Trophoblast cell (in vitro differentiated cells and primary cell): ENCODE measurements around the gene TMEM52B.
"Not testable (repeated sequence)": the region's sequence is repeated elsewhere in the genome, so short reads cannot be mapped to it uniquely, and the experiment has no call there.

ENCODE experiments used
- DNase-seq, 2 donors: peaks; one replicate each; pipeline ENCODE4 v3.0.0-alpha.2; 2016
- H2AFZ ChIP-seq: 2 replicates; pipeline ENCODE4 v1.6.1; 2013; ENCODE audit warnings: low read length, moderate library complexity, mild to moderate bottlenecking; ENCODE audit not compliant: insufficient read depth, poor library complexity
- H2AK5ac ChIP-seq: 2 replicates; pipeline ENCODE4 v1.6.1; 2013; ENCODE audit warnings: mild to moderate bottlenecking, low read length
- H2BK120ac ChIP-seq: 2 replicates; pipeline ENCODE4 v1.6.1; 2013; ENCODE audit warnings: low read length, mild to moderate bottlenecking, moderate library complexity; ENCODE audit not compliant: insufficient read depth, poor library complexity
- H2BK12ac ChIP-seq: 2 replicates; pipeline ENCODE4 v1.6.1; 2013; ENCODE audit warnings: mild to moderate bottlenecking, low read length, moderate library complexity
- H2BK5ac ChIP-seq: 2 replicates; pipeline ENCODE4 v1.6.1; 2013; ENCODE audit warnings: low read length, low read depth, moderate library complexity, mild to moderate bottlenecking; ENCODE audit not compliant: poor library complexity
- H3K14ac ChIP-seq: 2 replicates; pipeline ENCODE4 v1.6.1; 2013; ENCODE audit warnings: mild to moderate bottlenecking, low read length
- H3K18ac ChIP-seq: 2 replicates; pipeline ENCODE4 v1.6.1; 2013; ENCODE audit warnings: mild to moderate bottlenecking, low read length
- H3K23ac ChIP-seq: 2 replicates; pipeline ENCODE4 v1.6.1; 2013; ENCODE audit warnings: low read length
- H3K27ac ChIP-seq: 2 replicates; pipeline ENCODE4 v1.5.1; 2013; ENCODE audit warnings: low read depth, mild to moderate bottlenecking, inconsistent platforms, low read length, moderate library complexity
- H3K27me3 ChIP-seq: 2 replicates; pipeline ENCODE4 v1.6.1; 2013; ENCODE audit warnings: inconsistent platforms, mild to moderate bottlenecking, low read length, moderate library complexity; ENCODE audit not compliant: insufficient read depth
- H3K36me3 ChIP-seq, 2 experiments: 1 replicate in 1 of 2; 2 replicates in 1 of 2; pipeline ENCODE4 v1.6.1; 2013; ENCODE audit warnings: low read length in 2 of 2, mild to moderate bottlenecking in 2 of 2, moderate library complexity in 1 of 2; ENCODE audit not compliant: insufficient read depth in 2 of 2, control insufficient read depth in 1 of 2
- H3K4ac ChIP-seq: 2 replicates; pipeline ENCODE4 v1.6.1; 2013; ENCODE audit warnings: low read depth, mild to moderate bottlenecking, low read length, moderate library complexity
- H3K4me1 ChIP-seq, 2 experiments: 1 replicate in 1 of 2; 2 replicates in 1 of 2; pipeline ENCODE4 v1.6.1; 2013; ENCODE audit warnings: low read length in 2 of 2, mild to moderate bottlenecking in 2 of 2, moderate library complexity in 1 of 2; ENCODE audit not compliant: insufficient read depth in 2 of 2, control insufficient read depth in 1 of 2
- H3K4me2 ChIP-seq: 2 replicates; pipeline ENCODE4 v1.6.1; 2013; ENCODE audit warnings: inconsistent platforms, mild to moderate bottlenecking, low read length, moderate library complexity
- H3K4me3 ChIP-seq: 2 replicates; pipeline ENCODE4 v1.5.1; 2013; ENCODE audit warnings: mild to moderate bottlenecking, low read depth, low read length, inconsistent platforms
- H3K79me1 ChIP-seq: one replicate; pipeline ENCODE4 v1.6.1; 2013; ENCODE audit warnings: low read length
- H3K79me2 ChIP-seq: 2 replicates; pipeline ENCODE4 v1.6.1; 2013; ENCODE audit warnings: low read length, mild to moderate bottlenecking; ENCODE audit not compliant: control insufficient read depth, insufficient read depth, poor library complexity
- H3K9ac ChIP-seq: 2 replicates; pipeline ENCODE4 v1.6.1; 2013; ENCODE audit warnings: mild to moderate bottlenecking, low read length
- H3K9me3 ChIP-seq: 2 replicates; pipeline ENCODE4 v1.6.1; 2013; ENCODE audit warnings: low read depth, mild to moderate bottlenecking, control low read depth, inconsistent platforms, low read length; ENCODE audit not compliant: insufficient read depth
- H4K12ac ChIP-seq: 2 replicates; pipeline ENCODE4 v1.6.1; 2013; ENCODE audit warnings: low read depth, mild to moderate bottlenecking, low read length, moderate library complexity
- H4K8ac ChIP-seq: 2 replicates; pipeline ENCODE4 v1.6.1; 2013; ENCODE audit warnings: low read depth, mild to moderate bottlenecking, low read length, moderate library complexity
- H4K91ac ChIP-seq: one replicate; pipeline ENCODE4 v1.6.1; 2013; ENCODE audit warnings: low read depth, mild to moderate bottlenecking, low read length, moderate library complexity
- WGBS: extraction: QIAGEN DNeasy Blood & Tissue Kit; methylation state at CpG from one replicate; pipeline ENCODE4 v1.1.7; 2013; ENCODE audit warnings: missing lambda C conversion rate; ENCODE audit not compliant: insufficient read length, insufficient coverage; ENCODE audit errors: extremely low coverage; 5-methylcytosine and 5-hydroxymethylcytosine counted together

TMEM52B gene

GRCh38 chr12:10214136-10214894, 35.5 kb downstream of the TMEM52B start:
- no peak overlapping the region for H3K18ac ChIP-seq
- DNase-seq = peak in 1 of 2 donors; percentile 71
- peaks cover 3% of the 10 kb centered on the region for H3K79me2 ChIP-seq
- WGBS = no CpG with 5 or more reads among the region's 10 CpGs
- no peak overlapping the region for H4K8ac ChIP-seq
- peaks cover 2 to 7% of the 10 kb centered on the region in 2 experiments for H3K4me1 ChIP-seq
- no peaks in the 10 kb centered on the region for H3K9me3 ChIP-seq
- H3K36me3 ChIP-seq = peaks cover 5 to 8% of the 10 kb centered on the region in 2 experiments
- no peak overlapping the region for H4K91ac ChIP-seq
- H2AFZ ChIP-seq = no peak overlapping the region
- H2BK120ac ChIP-seq = no peak overlapping the region
- H2AK5ac ChIP-seq = no peak overlapping the region
- H3K79me1 ChIP-seq = peaks cover 11% of the 10 kb centered on the region
- H3K14ac ChIP-seq = no peak overlapping the region
- no peak overlapping the region for H4K12ac ChIP-seq
- no peak overlapping the region for H3K4ac ChIP-seq
- peak overlapping the region; percentile 39 for H3K27ac ChIP-seq
- no peak overlapping the region for H2BK12ac ChIP-seq
- H3K9ac ChIP-seq = no peak overlapping the region
- H3K23ac ChIP-seq = no peak overlapping the region
- no peak overlapping the region for H3K4me3 ChIP-seq
- no peak overlapping the region for H2BK5ac ChIP-seq
- peak overlapping the region; percentile 81 for H3K4me2 ChIP-seq
- H3K27me3 ChIP-seq = no peaks in the 10 kb centered on the region

- Histone ChIP-seq H4K8ac (no peak overlapping the region), H4K91ac (no peak overlapping the region), H3K14ac (no peak overlapping the region), H3K9me3 (no peaks in the 10 kb centered on the region), H2BK12ac (no peak overlapping the region), H2BK120ac (no peak overlapping the region), H2AFZ (no peak overlapping the region), H2BK5ac (no peak overlapping the region), H3K27me3 (no peaks in the 10 kb centered on the region), H3K4me2 (peak overlapping the region; percentile 52), H3K4me1 (peaks cover 2 to 7% of the 10 kb centered on the region in 2 experiments), H3K23ac (no peak overlapping the region), H2AK5ac (no peak overlapping the region), H3K79me2 (peaks cover 3% of the 10 kb centered on the region), H3K36me3 (peaks cover 5 to 9% of the 10 kb centered on the region in 2 experiments), H3K4me3 (no peak overlapping the region), H3K4ac (no peak overlapping the region), H3K79me1 (peaks cover 11% of the 10 kb centered on the region), H3K18ac (no peak overlapping the region), H4K12ac (no peak overlapping the region), H3K27ac (no peak overlapping the region), H3K9ac (no peak overlapping the region)
- peak in 1 of 2 donors; percentile 26 for DNase-seq
- no CpG with 5 or more reads among the region's 3 CpGs for WGBS
Measured at GRCh38 chr12:10214895-10215267, 36.0 kb downstream of the TMEM52B start.

- Histone ChIP-seq H2BK12ac (no peak overlapping the region), H3K18ac (no peak overlapping the region)
Measured at GRCh38 chr12:10215436-10215835, 36.6 kb downstream of the TMEM52B start.

GRCh38 chr12:10215946-10216345, 37.1 kb downstream of the TMEM52B start:
- Histone ChIP-seq H3K36me3 (peaks cover 7 to 16% of the 10 kb centered on the region in 2 experiments), H3K79me1 (peaks cover 11% of the 10 kb centered on the region)
- DNase-seq, H3K4me2 ChIP-seq, H3K9me3 ChIP-seq, H4K91ac ChIP-seq, H3K4me1 ChIP-seq, H2BK120ac ChIP-seq, H2AK5ac ChIP-seq, H3K9ac ChIP-seq, H2BK12ac ChIP-seq, H4K8ac ChIP-seq, H3K14ac ChIP-seq, H3K18ac ChIP-seq, H4K12ac ChIP-seq, H3K4ac ChIP-seq, H3K79me2 ChIP-seq, H2BK5ac ChIP-seq, H2AFZ ChIP-seq, H3K23ac ChIP-seq, H3K4me3 ChIP-seq, H3K27ac ChIP-seq, H3K27me3 ChIP-seq: not testable (repeated sequence)
- no CpG with 5 or more reads among the region's 13 CpGs for WGBS

More at GRCh38 chr12:10215436-10215835, 36.6 kb downstream of the TMEM52B start:
- Histone ChIP-seq H4K12ac (no peak overlapping the region), H3K79me1 (peaks cover 11% of the 10 kb centered on the region), H3K4ac (no peak overlapping the region), H3K36me3 (peaks cover 7 to 11% of the 10 kb centered on the region in 2 experiments), H3K79me2 (peaks cover 3% of the 10 kb centered on the region), H3K27ac (no peak overlapping the region), H2AK5ac (no peak overlapping the region), H3K27me3 (no peaks in the 10 kb centered on the region), H3K23ac (no peak overlapping the region), H3K4me2 (no peak overlapping the region), H4K91ac (no peak overlapping the region), H2BK120ac (no peak overlapping the region), H2BK5ac (no peak overlapping the region), H3K4me1 (peaks cover 2 to 7% of the 10 kb centered on the region in 2 experiments), H2AFZ (no peak overlapping the region), H3K14ac (no peak overlapping the region), H3K9me3 (no peaks in the 10 kb centered on the region), H3K9ac (no peak overlapping the region), H3K4me3 (no peak overlapping the region), H4K8ac (no peak overlapping the region)
- no CpG with 5 or more reads among the region's 2 CpGs for WGBS
- no peak for DNase-seq
